HFFc6 (cell line): ENCODE data around the gene SPATA21. TPM values are rescaled to one million over a fixed set of nuclear protein-coding genes. Genes with fewer than 3 reads are reported as not detected.

Source experiments
- DNase-seq: peaks from one replicate; pipeline ENCODE4 v3.0.0-alpha.2; 2018
- H3K27ac Mint-ChIP-seq: 2 replicates; pipeline ENCODE4 v1.8.0; 2020; ENCODE audit warnings: mild to moderate bottlenecking, mixed read lengths
- H3K27me3 Mint-ChIP-seq: 2 replicates; pipeline ENCODE4 v1.8.0; 2021; ENCODE audit warnings: mild to moderate bottlenecking, moderate library complexity, mixed read lengths; ENCODE audit not compliant: insufficient read depth
- H3K36me3 Mint-ChIP-seq: 2 replicates; pipeline ENCODE4 v1.8.0; 2021; ENCODE audit warnings: low read depth, mixed read lengths
- H3K4me1 Mint-ChIP-seq: 2 replicates; pipeline ENCODE4 v1.8.0; 2020; ENCODE audit warnings: low read depth, mixed read lengths
- H3K4me3 Mint-ChIP-seq: 2 replicates; pipeline ENCODE4 v1.8.0; 2020; ENCODE audit warnings: mild to moderate bottlenecking, moderate library complexity, mixed read lengths
- H3K9me3 Mint-ChIP-seq: 2 replicates; pipeline ENCODE4 v1.8.0; 2020; ENCODE audit warnings: mild to moderate bottlenecking, mixed read lengths
- CTCF ChIP-seq: fragments of 200-600 bp; sonication (generic); IDR thresholded peaks from 2 replicates; pipeline ENCODE4 v1.5.0; 2021; ENCODE audit warnings: antibody characterized with exemption, mild to moderate bottlenecking
- total RNA-seq, 6 experiments: library from RNA; stranded (reverse); fragmentation: NEBNext Ultra II Directional; extraction: Animal tissue kit (Norgen Biotek cat#: 25700); gene quantifications; 2 replicates in 1 of 6; 3 replicates in 5 of 6; pipeline ENCODE4 v1.2.3, GENCODE V29; 2021

The SPATA21 gene
- total RNA-seq, 6 experiments from 2014 or later: 0.07 TPM; not detected in 5

- H3K9me3 Mint-ChIP-seq: no peaks in the 10 kb centered on the region
- no peaks in the 10 kb centered on the region; the same call in 1 of the 2 replicates for H3K4me1 Mint-ChIP-seq
- no peak for TF ChIP-seq CTCF
- H3K27me3 Mint-ChIP-seq: peaks cover 15% of the 10 kb centered on the region
- no peak for DNase-seq
- H3K4me3 Mint-ChIP-seq: no peak overlapping the region
- no peaks in the 10 kb centered on the region; the same call in 1 of the 2 replicates for H3K36me3 Mint-ChIP-seq
- no peak overlapping the region for H3K27ac Mint-ChIP-seq
Observed at GRCh38 chr1:16422041-16422440, 15.2 kb downstream of the SPATA21 start.

- H3K9me3 Mint-ChIP-seq: no peaks in the 10 kb centered on the region
- no peak overlapping the region for H3K27ac Mint-ChIP-seq
- no peaks in the 10 kb centered on the region; the same call in 1 of the 2 replicates for H3K36me3 Mint-ChIP-seq
- TF ChIP-seq CTCF: no peak
- no peak for DNase-seq
- no peak overlapping the region for H3K4me3 Mint-ChIP-seq
- no peaks in the 10 kb centered on the region; the same call in 1 of the 2 replicates for H3K4me1 Mint-ChIP-seq
- peaks cover 17% of the 10 kb centered on the region for H3K27me3 Mint-ChIP-seq
Observed at GRCh38 chr1:16421201-16421600, 16.0 kb downstream of the SPATA21 start.

- DNase-seq: no peak
- Mint-ChIP-seq H3K27me3 (peaks cover 19% of the 10 kb centered on the region), H3K27ac (no peak overlapping the region), H3K4me1 (no peaks in the 10 kb centered on the region; the same call in 1 of the 2 replicates), H3K4me3 (no peak overlapping the region), H3K9me3 (no peaks in the 10 kb centered on the region), H3K36me3 (no peaks in the 10 kb centered on the region; the same call in 1 of the 2 replicates)
- no peak for TF ChIP-seq CTCF
Observed at GRCh38 chr1:16420424-16421118, 16.7 kb downstream of the SPATA21 start.

- peaks cover 19% of the 10 kb centered on the region for H3K27me3 Mint-ChIP-seq
- H3K9me3 Mint-ChIP-seq: no peaks in the 10 kb centered on the region
- H3K4me3 Mint-ChIP-seq: no peak overlapping the region
- no peak overlapping the region for H3K27ac Mint-ChIP-seq
- no peaks in the 10 kb centered on the region; the same call in 1 of the 2 replicates for H3K36me3 Mint-ChIP-seq
- no peak for DNase-seq
- no peaks in the 10 kb centered on the region; the same call in 1 of the 2 replicates for H3K4me1 Mint-ChIP-seq
- TF ChIP-seq CTCF: no peak
Observed at GRCh38 chr1:16418823-16419425, 18.3 kb downstream of the SPATA21 start.

GRCh38 chr1:16413191-16413590 is 24.0 kb downstream of the SPATA21 start:
- Mint-ChIP-seq H3K27me3 (peaks cover 34% of the 10 kb centered on the region), H3K4me1 (no peaks in the 10 kb centered on the region), H3K36me3 (no peaks in the 10 kb centered on the region), H3K4me3 (no peak overlapping the region), H3K27ac (no peak overlapping the region), H3K9me3 (no peaks in the 10 kb centered on the region)
- TF ChIP-seq CTCF: no peak
- no peak for DNase-seq
